HG02885 (cell line): ENCODE results near the gene DOC2A.
"Not testable (repeated sequence)": the region's sequence is repeated elsewhere in the genome, so short reads cannot be mapped to it uniquely, and the experiment has no call there.

Experiments used
- ATAC-seq: cut with Tn5 transposase; IDR thresholded peaks from one replicate; pipeline ENCODE4 v1.9.1; 2021; ENCODE audit warnings: mild to moderate bottlenecking; ENCODE audit not compliant: unreplicated experiment, poor library complexity

DOC2A gene

GRCh38 chr16:29975134-29975538 is 35.7 kb downstream of the DOC2A start:
- no peak for ATAC-seq

- ATAC-seq: no peak
Measured at GRCh38 chr16:29974291-29975133, 36.3 kb downstream of the DOC2A start.

GRCh38 chr16:29973384-29974246 is 37.2 kb downstream of the DOC2A start, which contains the start of gene TAOK2:
Gene TAOK2 (plus strand): TSS chr16:29973868. CDS start chr16:29977773, 3,905 bp downstream.
- ATAC-seq: peak; percentile 93

- ATAC-seq: no peak
Measured at GRCh38 chr16:29972992-29973383, 37.8 kb downstream of the DOC2A start.

GRCh38 chr16:29972500-29972899 is 38.3 kb downstream of the DOC2A start:
- no peak for ATAC-seq

- no peak for ATAC-seq
Measured at GRCh38 chr16:29971304-29971703, 39.5 kb downstream of the DOC2A start.

GRCh38 chr16:29968205-29968604 is 42.6 kb downstream of the DOC2A start:
- ATAC-seq: no peak

GRCh38 chr16:29963021-29963743 is 47.6 kb downstream of the DOC2A start:
- ATAC-seq: no peak

GRCh38 chr16:29962344-29962994 is 48.4 kb downstream of the DOC2A start:
- no peak for ATAC-seq

- ATAC-seq: peak; percentile 93
Measured at GRCh38 chr16:29961479-29962343, 49.1 kb downstream of the DOC2A start, which contains the start of gene TMEM219. Gene TMEM219 (plus strand): TSS chr16:29962079. CDS start chr16:29963144, 1,065 bp downstream.

- ATAC-seq: no peak
Measured at GRCh38 chr16:29961127-29961478, 49.7 kb downstream of the DOC2A start.

- ATAC-seq: not testable (repeated sequence)
Measured at GRCh38 chr16:29959821-29960220, 51.0 kb downstream of the DOC2A start.

GRCh38 chr16:29959293-29959692 is 51.5 kb downstream of the DOC2A start:
- ATAC-seq: no peak

- no peak for ATAC-seq
Measured at GRCh38 chr16:29958756-29959155, 52.1 kb downstream of the DOC2A start.
